ENCODE results near the gene ZDHHC14.
A peak's percentile ranks its signal among the peaks of the same experiment; 100 is the strongest.

Gene ZDHHC14

GRCh38 chr6:157631838-157632614 is 251.0 kb downstream of the ZDHHC14 start:
- Mint-ChIP-seq H3K27me3 (no peaks in the 10 kb centered on the region), H3K4me3 (no peak overlapping the region), H3K9me3 (no peaks in the 10 kb centered on the region), H3K27ac (no peak overlapping the region), H3K36me3 (peaks cover 26% of the 10 kb centered on the region), H3K4me1 (peaks cover 16% of the 10 kb centered on the region)
- no peak for ATAC-seq

GRCh38 chr6:157632821-157633220 is 251.8 kb downstream of the ZDHHC14 start:
- H3K36me3 Mint-ChIP-seq, result peaks cover 34% of the 10 kb centered on the region
- no peak overlapping the region for H3K4me3 Mint-ChIP-seq
- ATAC-seq, result no peak
- no peak overlapping the region for H3K27ac Mint-ChIP-seq
- H3K27me3 Mint-ChIP-seq, result no peaks in the 10 kb centered on the region
- no peaks in the 10 kb centered on the region for H3K9me3 Mint-ChIP-seq
- peaks cover 16% of the 10 kb centered on the region for H3K4me1 Mint-ChIP-seq

GRCh38 chr6:157634546-157634945 is 253.6 kb downstream of the ZDHHC14 start:
- no peak for ATAC-seq

GRCh38 chr6:157635388-157636244 is 254.6 kb downstream of the ZDHHC14 start:
- H3K9me3 Mint-ChIP-seq, result no peaks in the 10 kb centered on the region
- no peaks in the 10 kb centered on the region for H3K4me1 Mint-ChIP-seq
- no peak overlapping the region for H3K27ac Mint-ChIP-seq
- no peak overlapping the region for H3K4me3 Mint-ChIP-seq
- no peaks in the 10 kb centered on the region for H3K27me3 Mint-ChIP-seq
- no peak for ATAC-seq
- H3K36me3 Mint-ChIP-seq, result peaks cover 36% of the 10 kb centered on the region

More at GRCh38 chr6:157634546-157634945, 253.6 kb downstream of the ZDHHC14 start:
- H3K36me3 Mint-ChIP-seq, result peaks cover 36% of the 10 kb centered on the region
- H3K27ac Mint-ChIP-seq, result no peak overlapping the region
- peaks cover 3% of the 10 kb centered on the region for H3K4me1 Mint-ChIP-seq
- no peak overlapping the region for H3K4me3 Mint-ChIP-seq
- no peaks in the 10 kb centered on the region for H3K9me3 Mint-ChIP-seq
- H3K27me3 Mint-ChIP-seq, result no peaks in the 10 kb centered on the region

GRCh38 chr6:157637516-157637915 is 256.5 kb downstream of the ZDHHC14 start:
- H3K36me3 Mint-ChIP-seq, result peaks cover 36% of the 10 kb centered on the region
- no peak overlapping the region for H3K27ac Mint-ChIP-seq

GRCh38 chr6:157637941-157638662 is 257.1 kb downstream of the ZDHHC14 start:
- H3K9me3 Mint-ChIP-seq, result no peaks in the 10 kb centered on the region
- H3K4me3 Mint-ChIP-seq, result no peak overlapping the region
- H3K4me1 Mint-ChIP-seq, result no peaks in the 10 kb centered on the region
- H3K27ac Mint-ChIP-seq, result no peak overlapping the region
- H3K36me3 Mint-ChIP-seq, result peaks cover 31% of the 10 kb centered on the region
- no peak for ATAC-seq
- H3K27me3 Mint-ChIP-seq, result no peaks in the 10 kb centered on the region

More at GRCh38 chr6:157637516-157637915, 256.5 kb downstream of the ZDHHC14 start:
- no peaks in the 10 kb centered on the region for H3K4me1 Mint-ChIP-seq
- no peaks in the 10 kb centered on the region for H3K27me3 Mint-ChIP-seq
- no peaks in the 10 kb centered on the region for H3K9me3 Mint-ChIP-seq
- no peak for ATAC-seq
- H3K4me3 Mint-ChIP-seq, result no peak overlapping the region

- H3K27me3 Mint-ChIP-seq, result no peaks in the 10 kb centered on the region
- no peaks in the 10 kb centered on the region for H3K9me3 Mint-ChIP-seq
- peaks cover 30% of the 10 kb centered on the region for H3K36me3 Mint-ChIP-seq
- no peak overlapping the region for H3K27ac Mint-ChIP-seq
- no peak overlapping the region for H3K4me3 Mint-ChIP-seq
- no peaks in the 10 kb centered on the region for H3K4me1 Mint-ChIP-seq
- no peak for ATAC-seq
These were observed 257.8 kb downstream of the ZDHHC14 start for GRCh38 chr6:157638779-157639178.

GRCh38 chr6:157640746-157641451 is 259.9 kb downstream of the ZDHHC14 start:
- Mint-ChIP-seq H3K4me1 (peaks cover 6% of the 10 kb centered on the region), H3K27me3 (no peaks in the 10 kb centered on the region), H3K9me3 (no peaks in the 10 kb centered on the region), H3K27ac (no peak overlapping the region), H3K36me3 (peaks cover 45% of the 10 kb centered on the region), H3K4me3 (no peak overlapping the region)
- ATAC-seq, result no peak

GRCh38 chr6:157641837-157642236 is 260.8 kb downstream of the ZDHHC14 start:
- no peaks in the 10 kb centered on the region for H3K27me3 Mint-ChIP-seq
- H3K27ac Mint-ChIP-seq, result no peak overlapping the region
- peaks cover 39% of the 10 kb centered on the region for H3K36me3 Mint-ChIP-seq
- ATAC-seq, result no peak
- H3K4me1 Mint-ChIP-seq, result peaks cover 6% of the 10 kb centered on the region
- no peak overlapping the region for H3K4me3 Mint-ChIP-seq
- H3K9me3 Mint-ChIP-seq, result no peaks in the 10 kb centered on the region

GRCh38 chr6:157642736-157643135 is 261.7 kb downstream of the ZDHHC14 start:
- no peak for ATAC-seq

GRCh38 chr6:157644043-157644810 is 263.2 kb downstream of the ZDHHC14 start:
- Mint-ChIP-seq H3K27ac (no peak overlapping the region), H3K36me3 (peaks cover 33% of the 10 kb centered on the region), H3K27me3 (no peaks in the 10 kb centered on the region), H3K4me3 (no peak overlapping the region), H3K9me3 (no peaks in the 10 kb centered on the region), H3K4me1 (peaks cover 6% of the 10 kb centered on the region)
- ATAC-seq, result no peak

More at GRCh38 chr6:157642736-157643135, 261.7 kb downstream of the ZDHHC14 start:
- H3K9me3 Mint-ChIP-seq, result no peaks in the 10 kb centered on the region
- H3K36me3 Mint-ChIP-seq, result peaks cover 39% of the 10 kb centered on the region
- H3K27ac Mint-ChIP-seq, result no peak overlapping the region
- H3K4me3 Mint-ChIP-seq, result no peak overlapping the region
- no peaks in the 10 kb centered on the region for H3K27me3 Mint-ChIP-seq
- peaks cover 6% of the 10 kb centered on the region for H3K4me1 Mint-ChIP-seq

- H3K27ac Mint-ChIP-seq, result peak overlapping the region; percentile 65
- H3K27me3 Mint-ChIP-seq, result no peaks in the 10 kb centered on the region
- H3K4me1 Mint-ChIP-seq, result peaks cover 6% of the 10 kb centered on the region
- no peaks in the 10 kb centered on the region for H3K9me3 Mint-ChIP-seq
- peaks cover 33% of the 10 kb centered on the region for H3K36me3 Mint-ChIP-seq
- no peak overlapping the region for H3K4me3 Mint-ChIP-seq
- no peak for ATAC-seq
These were observed 264.3 kb downstream of the ZDHHC14 start for GRCh38 chr6:157645201-157645795.

- Mint-ChIP-seq H3K4me1 (peaks cover 6% of the 10 kb centered on the region), H3K4me3 (no peak overlapping the region), H3K27ac (peak overlapping the region; percentile 65), H3K9me3 (no peaks in the 10 kb centered on the region), H3K36me3 (peaks cover 35% of the 10 kb centered on the region), H3K27me3 (no peaks in the 10 kb centered on the region)
- ATAC-seq, result no peak
These were observed 265.0 kb downstream of the ZDHHC14 start for GRCh38 chr6:157646012-157646411.

Data from stimulated activated memory B cell treated with anti-CD40 and anti-IgM and Interleukin-4, amounts not matched to agents 10 μg/mL and 1 μg/mL and 100 μg/mL, for 72 hours (primary cell).